ENCODE data around the gene ARL8A.

DNA sequence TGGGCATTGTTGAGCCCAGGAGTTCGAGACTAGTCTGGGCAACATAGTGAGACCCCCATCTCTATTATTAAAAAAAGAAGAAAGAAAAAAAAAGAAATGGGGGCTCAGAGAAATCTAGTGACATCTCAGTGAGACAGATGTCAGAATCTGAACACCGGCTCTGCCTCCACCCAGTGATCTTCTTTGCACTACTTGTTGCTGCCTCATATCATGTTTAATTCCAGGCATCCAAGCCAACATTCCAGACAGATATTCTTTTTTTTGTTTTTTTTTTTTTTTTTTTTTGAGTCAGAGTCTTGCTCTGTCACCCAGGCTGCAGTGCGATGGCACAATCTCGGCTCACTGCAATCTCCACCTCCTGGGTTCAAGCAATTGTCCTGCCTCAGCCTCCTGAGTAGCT lies 5.0 kb upstream of the ARL8A start:
- TF ChIP-seq EZH2 (IDR thresholded peaks at IDR 0.05) (no peak), POLR2AphosphoS5 (IDR thresholded peaks at IDR 0.05; ENCODE audit: low read depth, low read length) (no peak), RAD21 (IDR thresholded peaks at IDR 0.05; ENCODE audit: low read depth) (no peak), CEBPB (IDR thresholded peaks at IDR 0.05; ENCODE audit: low read depth) (no peak), SIN3A (IDR thresholded peaks at IDR 0.05; ENCODE audit: low read depth) (no peak), TCF7L2 (IDR thresholded peaks at IDR 0.05; ENCODE audit: borderline replicate concordance, extremely low read depth, insufficient read depth, insufficient read length) (no peak), POLR2A (IDR thresholded peaks at IDR 0.05; ENCODE audit: borderline replicate concordance, extremely low read depth, insufficient read depth, insufficient read length) (no peak), CTCF (IDR thresholded peaks at IDR 0.05 in 2 of 3, conservative IDR thresholded peaks at IDR 0.05 in 1 of 3; ENCODE audit: borderline replicate concordance in 1 of 3, insufficient read depth in 1 of 3, low read depth in 2 of 3, low read length in 2 of 3) (no peak), FOSL1 (IDR thresholded peaks at IDR 0.05; ENCODE audit: low read depth) (no peak), REST (IDR thresholded peaks at IDR 0.05; ENCODE audit: low read depth) (no peak)
